Measurements from ENCODE around the gene DNAH11.

DNA sequence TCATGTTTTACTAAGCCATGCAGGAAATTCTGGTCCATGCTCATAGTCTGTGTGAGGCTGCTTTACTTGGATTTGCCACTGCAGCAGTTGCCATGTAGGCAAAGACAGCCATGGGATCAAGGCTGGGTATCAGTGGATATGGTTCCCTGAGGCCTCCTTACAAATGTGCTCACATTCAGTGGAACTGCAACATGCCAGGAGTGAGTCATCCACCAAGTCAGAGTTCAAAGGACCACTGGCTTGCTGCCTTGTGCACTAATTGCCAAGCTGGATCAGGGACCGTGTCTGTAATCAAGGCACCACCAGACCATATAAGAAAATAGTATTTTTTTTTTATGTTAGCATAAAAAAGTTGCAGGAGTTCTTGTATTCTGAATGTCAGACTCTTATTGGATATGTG lies 301.9 kb downstream of the DNAH11 start:
- TF ChIP-seq, protein P1, sequence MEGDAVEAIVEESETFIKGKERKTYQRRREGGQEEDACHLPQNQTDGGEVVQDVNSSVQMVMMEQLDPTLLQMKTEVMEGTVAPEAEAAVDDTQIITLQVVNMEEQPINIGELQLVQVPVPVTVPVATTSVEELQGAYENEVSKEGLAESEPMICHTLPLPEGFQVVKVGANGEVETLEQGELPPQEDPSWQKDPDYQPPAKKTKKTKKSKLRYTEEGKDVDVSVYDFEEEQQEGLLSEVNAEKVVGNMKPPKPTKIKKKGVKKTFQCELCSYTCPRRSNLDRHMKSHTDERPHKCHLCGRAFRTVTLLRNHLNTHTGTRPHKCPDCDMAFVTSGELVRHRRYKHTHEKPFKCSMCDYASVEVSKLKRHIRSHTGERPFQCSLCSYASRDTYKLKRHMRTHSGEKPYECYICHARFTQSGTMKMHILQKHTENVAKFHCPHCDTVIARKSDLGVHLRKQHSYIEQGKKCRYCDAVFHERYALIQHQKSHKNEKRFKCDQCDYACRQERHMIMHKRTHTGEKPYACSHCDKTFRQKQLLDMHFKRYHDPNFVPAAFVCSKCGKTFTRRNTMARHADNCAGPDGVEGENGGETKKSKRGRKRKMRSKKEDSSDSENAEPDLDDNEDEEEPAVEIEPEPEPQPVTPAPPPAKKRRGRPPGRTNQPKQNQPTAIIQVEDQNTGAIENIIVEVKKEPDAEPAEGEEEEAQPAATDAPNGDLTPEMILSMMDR (IDR thresholded peaks at IDR 0.05) = no peak
- TF ChIP-seq POLR2A (IDR thresholded peaks at IDR 0.05) = no peak
